Measurements from ENCODE around the gene DGAT2.

GRCh38 chr11:75780888-75781287, 12.3 kb downstream of the DGAT2 start:
- TF ChIP-seq CTCF (conservative IDR thresholded peaks at IDR 0.05), result no peak
- no peak for TF ChIP-seq EZH2 (IDR thresholded peaks at IDR 0.05; ENCODE audit: low read depth)
